Measurements from ENCODE around the gene TMCC3.

The TMCC3 gene

GRCh38 chr12:94671917-94672316, 21.6 kb upstream of the TMCC3 start:
- no peak for DNase-seq

- DNase-seq, result no peak
Observed at GRCh38 chr12:94670898-94671297, 20.5 kb upstream of the TMCC3 start.

- DNase-seq, result no peak
Observed at GRCh38 chr12:94670075-94670474, 19.7 kb upstream of the TMCC3 start.

GRCh38 chr12:94667031-94667540, 16.7 kb upstream of the TMCC3 start:
- no peak for DNase-seq

- DNase-seq, result no peak
Observed at GRCh38 chr12:94666158-94666557, 15.8 kb upstream of the TMCC3 start.

GRCh38 chr12:94663702-94664101, 13.3 kb upstream of the TMCC3 start:
- DNase-seq, result no peak

GRCh38 chr12:94663071-94663470, 12.7 kb upstream of the TMCC3 start:
- DNase-seq, result no peak

GRCh38 chr12:94660436-94660835, 10.1 kb upstream of the TMCC3 start:
- DNase-seq, result no peak

- no peak for DNase-seq
Observed at GRCh38 chr12:94659346-94659930, 9.1 kb upstream of the TMCC3 start.

- DNase-seq, result no peak
Observed at GRCh38 chr12:94658931-94659330, 8.6 kb upstream of the TMCC3 start.

GRCh38 chr12:94656556-94656955, 6.2 kb upstream of the TMCC3 start:
- no peak for DNase-seq

GRCh38 chr12:94649349-94650142, 811 bp downstream of the TMCC3 start:
- peak; percentile 10 for DNase-seq

GRCh38 chr12:94648578-94648977, 1.8 kb downstream of the TMCC3 start:
- DNase-seq, result no peak

GRCh38 chr12:94644141-94644979, 6.0 kb downstream of the TMCC3 start:
- peak; percentile 38 for DNase-seq

- DNase-seq, result no peak
Observed at GRCh38 chr12:94643606-94644005, 6.8 kb downstream of the TMCC3 start.

- no peak for DNase-seq
Observed at GRCh38 chr12:94641283-94641682, 9.1 kb downstream of the TMCC3 start.

GRCh38 chr12:94640134-94640928, 10.0 kb downstream of the TMCC3 start:
- DNase-seq, result no peak

- no peak for DNase-seq
Observed at GRCh38 chr12:94638521-94638920, 11.8 kb downstream of the TMCC3 start.

GRCh38 chr12:94637390-94638113, 12.8 kb downstream of the TMCC3 start:
- no peak for DNase-seq

- DNase-seq, result no peak
Observed at GRCh38 chr12:94636462-94637085, 13.8 kb downstream of the TMCC3 start.

- no peak for DNase-seq
Observed at GRCh38 chr12:94634717-94635116, 15.6 kb downstream of the TMCC3 start.

Data from fibroblast of skin of back (primary cell).